HG03558 (cell line): Measurements from ENCODE around the gene HOXA4.

Experiments used
- ATAC-seq: cut with Tn5 transposase; IDR thresholded peaks from one replicate; pipeline ENCODE4 v1.9.1; 2021; ENCODE audit warnings: moderate number of reproducible peaks; ENCODE audit not compliant: unreplicated experiment; ENCODE audit errors: extremely low read depth

HOXA4 gene

GRCh38 chr7:27130540-27131389 lies at the start of gene HOXA4:
Gene HOXA4, minus strand, starts transcription at chr7:27130757. Its CDS starts 24 bp downstream, at chr7:27130733.
- ATAC-seq: no peak

DNA sequence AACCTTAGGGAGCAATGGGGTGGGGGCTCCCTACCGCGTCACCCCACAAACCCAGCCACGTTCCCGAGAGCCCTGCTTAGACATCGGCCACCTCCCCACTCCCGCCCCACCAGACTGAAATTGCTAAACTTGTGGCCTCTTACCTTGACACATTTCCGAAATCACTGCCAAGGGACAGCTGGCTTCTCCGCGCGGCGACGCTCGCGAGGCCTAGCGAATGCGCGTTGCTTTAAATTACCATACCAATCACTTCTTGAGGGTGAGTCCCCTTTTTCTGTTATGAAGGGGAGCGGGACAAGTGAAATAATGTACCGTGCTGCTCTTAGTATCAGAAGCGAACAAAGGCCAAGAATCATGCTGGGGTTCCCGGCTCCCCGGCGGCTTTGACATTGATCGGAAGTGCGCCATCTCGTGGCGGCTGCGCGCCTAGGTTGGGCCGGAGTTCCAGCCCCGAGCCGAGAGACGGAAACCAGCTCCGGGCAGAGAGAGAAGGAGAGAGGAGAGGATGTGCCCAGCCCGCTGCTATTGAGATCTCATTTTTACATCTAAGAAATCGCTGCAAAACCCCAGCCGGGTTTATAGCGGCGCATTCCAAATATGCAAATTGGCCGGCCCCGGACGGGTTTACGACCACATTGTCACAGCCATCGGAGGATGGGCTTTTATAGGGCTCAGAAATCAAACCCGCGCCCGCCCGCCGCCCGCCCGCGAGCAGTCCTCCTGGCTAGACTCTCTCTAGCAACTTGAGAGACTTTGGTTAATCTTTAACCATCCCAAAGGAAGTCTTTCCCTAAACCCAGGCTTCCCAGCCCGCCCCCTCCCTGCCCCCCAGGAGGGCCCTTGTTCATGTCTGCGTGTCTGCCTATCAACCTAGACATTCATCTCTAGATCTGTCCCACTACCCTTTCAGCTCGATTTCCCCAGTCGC lies 49.2 kb upstream of the HOXA4 start:
- ATAC-seq: no peak

- ATAC-seq: no peak
Observed at GRCh38 chr7:27179030-27179429, 48.5 kb upstream of the HOXA4 start.

- no peak for ATAC-seq
Observed at GRCh38 chr7:27178366-27178765, 47.8 kb upstream of the HOXA4 start.

- no peak for ATAC-seq
Observed at GRCh38 chr7:27177795-27178320, 47.3 kb upstream of the HOXA4 start.

GRCh38 chr7:27176962-27177794 lies 46.6 kb upstream of the HOXA4 start:
- no peak for ATAC-seq

- ATAC-seq: no peak
Observed at GRCh38 chr7:27176524-27176845, 45.9 kb upstream of the HOXA4 start.

DNA sequence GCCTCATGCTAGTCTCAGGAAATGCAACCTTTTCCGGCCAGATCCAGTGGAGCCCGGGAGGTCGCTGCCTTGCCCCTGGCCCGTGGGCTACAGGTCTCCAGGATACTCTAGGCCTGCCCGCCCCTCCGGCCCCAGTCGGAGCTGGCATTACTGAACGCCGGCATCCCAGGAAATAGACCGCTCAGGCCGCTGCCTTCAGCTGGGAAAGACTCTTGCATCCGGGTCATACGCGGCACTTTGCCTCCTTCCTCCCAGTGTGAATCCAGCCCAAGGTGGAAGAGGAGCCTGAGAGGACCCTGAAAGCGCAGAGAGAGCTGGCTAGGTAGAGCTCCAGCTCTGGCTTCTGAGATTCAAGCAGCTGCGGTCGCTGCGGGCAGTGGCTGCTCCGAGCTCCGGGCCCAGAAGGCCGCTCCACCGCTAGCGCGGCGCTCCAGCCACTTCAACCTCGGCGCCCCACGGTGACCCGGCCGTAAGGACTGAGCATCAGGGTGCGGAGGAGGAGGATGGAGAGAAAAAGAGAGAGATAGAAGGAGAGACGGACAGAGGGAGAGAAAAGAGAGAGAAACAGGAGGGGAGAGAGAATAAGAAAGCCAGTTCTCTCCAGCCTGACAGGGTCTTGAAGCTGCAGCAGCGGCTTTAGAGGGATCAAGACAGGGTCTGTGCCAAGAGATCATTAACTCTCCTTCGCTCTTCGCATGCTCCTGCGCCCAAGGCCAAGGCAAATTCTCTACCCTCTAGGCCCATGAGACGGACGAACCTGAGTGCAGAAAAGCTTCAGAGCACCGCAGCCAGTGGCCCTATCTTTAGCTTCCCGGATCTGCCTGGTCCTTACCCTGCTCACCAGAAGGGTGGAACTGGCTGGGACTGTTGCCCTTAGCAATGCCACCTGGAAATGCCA lies 45.3 kb upstream of the HOXA4 start:
- no peak for ATAC-seq

DNA sequence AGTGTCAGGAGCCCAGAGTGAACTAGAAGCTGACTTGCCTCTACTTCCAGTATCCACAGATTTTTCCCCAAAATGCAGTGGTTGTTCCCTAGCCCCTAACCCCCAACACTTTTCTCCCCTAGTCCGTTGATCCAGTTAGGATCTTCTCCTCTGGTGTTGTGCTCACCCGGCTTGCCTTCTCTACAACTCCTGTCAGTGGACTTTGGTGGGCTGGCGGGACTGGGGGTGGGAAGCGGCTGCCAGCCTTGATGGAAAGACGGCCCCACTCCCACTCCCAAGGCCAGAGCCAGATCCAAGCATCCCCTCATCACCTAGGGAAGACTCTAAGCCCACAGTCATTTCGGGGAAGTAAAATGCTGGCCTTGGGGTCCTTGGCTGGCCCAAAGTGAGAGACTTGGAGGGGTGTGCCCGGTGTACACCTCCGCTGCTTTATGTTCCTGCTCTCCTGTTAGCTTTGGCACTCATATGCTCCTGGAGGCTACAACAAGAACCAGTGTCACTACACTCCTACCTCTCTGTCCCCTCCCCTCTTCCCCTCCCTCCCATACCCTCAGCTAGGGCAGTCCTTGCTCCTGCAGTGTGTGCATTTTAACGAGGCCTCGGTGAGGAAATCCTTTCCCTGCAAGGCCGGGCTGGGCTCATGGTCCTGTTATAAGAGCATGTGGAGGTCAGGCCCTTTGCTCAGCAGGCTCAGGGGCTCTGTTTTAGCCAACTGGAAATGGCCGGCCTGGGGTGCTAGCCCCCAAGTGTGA lies 44.5 kb upstream of the HOXA4 start:
- no peak for ATAC-seq

- no peak for ATAC-seq
Observed at GRCh38 chr7:27173956-27174873, 43.7 kb upstream of the HOXA4 start, which contains the start of gene HOXA10. Gene HOXA10, minus strand, starts transcription at chr7:27174320. Its CDS starts 14 bp downstream, at chr7:27174306.

- ATAC-seq: no peak
Observed at GRCh38 chr7:27173511-27173955, 43.0 kb upstream of the HOXA4 start.

GRCh38 chr7:27172823-27173510 lies 42.4 kb upstream of the HOXA4 start:
- no peak for ATAC-seq

GRCh38 chr7:27172315-27172774 lies 41.8 kb upstream of the HOXA4 start:
- no peak for ATAC-seq

- no peak for ATAC-seq
Observed at GRCh38 chr7:27171637-27172314, 41.2 kb upstream of the HOXA4 start.

- ATAC-seq: no peak
Observed at GRCh38 chr7:27171325-27171636, 40.7 kb upstream of the HOXA4 start.
